ENCODE results near the gene PPP2R5C.

- TF ChIP-seq CTCF (IDR thresholded peaks at IDR 0.05; ENCODE audit: borderline replicate concordance, extremely low read depth, low read length, poor library complexity, severe bottlenecking) (no peak), EZH2 (IDR thresholded peaks at IDR 0.05; ENCODE audit: borderline replicate concordance, low read depth, low read length, severe bottlenecking) (no peak)
Measured at GRCh38 chr14:101791919-101792572, 30.5 kb downstream of the PPP2R5C start.

Data from DND-41 (cell line).